WTC11 (cell line): ENCODE measurements around the gene TYMS. TPM values are rescaled to one million over a fixed set of nuclear protein-coding genes. Genes with fewer than 3 reads are reported as not detected.
A peak's percentile ranks its signal among the peaks of the same experiment; 100 is the strongest.

Experiments used
- ATAC-seq: fragments of 200-7000 bp; cut with Tn5 transposase; 2 replicates; pipeline ENCODE4 v1.10.0; 2021; ENCODE audit warnings: mild to moderate bottlenecking, moderate library complexity
- CTCF ChIA-PET: fragments of 300-600 bp; sonication (Branson Sonifier 250); formaldehyde crosslinking; loops from one replicate; lab custom pipeline; 2021; ENCODE audit warnings: antibody characterized with exemption; lab: Charles Lee
- POLR2A ChIA-PET: fragments of 350-600 bp; sonication (Branson Sonifier 250); formaldehyde crosslinking; loops from one replicate; lab custom pipeline; 2021; ENCODE audit warnings: antibody characterized with exemption; lab: Charles Lee
- DNase-seq: peaks from one replicate; pipeline ENCODE4 v3.0.0; 2021; ENCODE audit warnings: low spot score
- H3K27ac Mint-ChIP-seq: 2 replicates; pipeline ENCODE4 v1.8.0; 2021; ENCODE audit warnings: mixed read lengths
- H3K27me3 Mint-ChIP-seq: 2 replicates; pipeline ENCODE4 v1.8.0; 2021; ENCODE audit warnings: low read depth, mild to moderate bottlenecking, moderate library complexity, mixed read lengths
- H3K36me3 Mint-ChIP-seq: 2 replicates; pipeline ENCODE4 v1.8.0; 2021; ENCODE audit warnings: mixed read lengths
- H3K4me1 Mint-ChIP-seq: 2 replicates; pipeline ENCODE4 v1.8.0; 2022; ENCODE audit warnings: mixed read lengths
- H3K4me3 Mint-ChIP-seq: 2 replicates; pipeline ENCODE4 v1.8.0; 2021; ENCODE audit warnings: mild to moderate bottlenecking, moderate library complexity, mixed read lengths
- H3K9me3 Mint-ChIP-seq: 2 replicates; pipeline ENCODE4 v1.8.0; 2021; ENCODE audit warnings: mixed read lengths
- ATF1 ChIP-seq: sonication (generic); formaldehyde crosslinking; IDR thresholded peaks from 2 replicates; pipeline ENCODE4 v1.8.1; 2023; ENCODE audit warnings: mild to moderate bottlenecking, moderate library complexity, missing genetic modification reagents
- ATF3 ChIP-seq: sonication (generic); formaldehyde crosslinking; conservative IDR thresholded peaks from 2 replicates; pipeline ENCODE4 v1.8.1; 2022; ENCODE audit warnings: mild to moderate bottlenecking, missing genetic modification reagents
- CBFB ChIP-seq: sonication (generic); formaldehyde crosslinking; IDR thresholded peaks from 2 replicates; pipeline ENCODE4 v1.8.1; 2022; ENCODE audit warnings: mild to moderate bottlenecking, low read depth, missing genetic modification reagents
- CDX4 ChIP-seq: fragments of 250-450 bp; sonication (Bioruptor Pico); IDR thresholded peaks from 2 replicates; pipeline ENCODE4 v1.9.0; 2021; ENCODE audit warnings: moderate library complexity, mild to moderate bottlenecking, inconsistent platforms, borderline replicate concordance
- CREB1 ChIP-seq: sonication (generic); formaldehyde crosslinking; IDR thresholded peaks from 2 replicates; pipeline ENCODE4 v1.8.0; 2023; ENCODE audit warnings: mild to moderate bottlenecking, missing genetic modification reagents
- CREM ChIP-seq: sonication (generic); formaldehyde crosslinking; IDR thresholded peaks from 2 replicates; pipeline ENCODE4 v1.8.1; 2022; ENCODE audit warnings: mild to moderate bottlenecking, missing genetic modification reagents, moderate library complexity
- E2F5 ChIP-seq: sonication (generic); formaldehyde crosslinking; IDR thresholded peaks from 2 replicates; pipeline ENCODE4 v1.8.1; 2022; ENCODE audit warnings: mild to moderate bottlenecking, moderate library complexity, missing genetic modification reagents
- ELF4 ChIP-seq: sonication (generic); formaldehyde crosslinking; IDR thresholded peaks from 2 replicates; pipeline ENCODE4 v1.8.1; 2022; ENCODE audit warnings: low read depth, mild to moderate bottlenecking, moderate library complexity, missing genetic modification reagents
- ESRRA ChIP-seq: sonication (generic); formaldehyde crosslinking; IDR thresholded peaks from 2 replicates; pipeline ENCODE4 v1.8.1; 2022; ENCODE audit warnings: mild to moderate bottlenecking, missing genetic modification reagents, borderline replicate concordance
- ETV6 ChIP-seq: sonication (generic); formaldehyde crosslinking; IDR thresholded peaks from 2 replicates; pipeline ENCODE4 v1.8.1; 2022; ENCODE audit warnings: mild to moderate bottlenecking, missing genetic modification reagents
- GABPB1 ChIP-seq: sonication (generic); formaldehyde crosslinking; IDR thresholded peaks from 2 replicates; pipeline ENCODE4 v1.8.1; 2023; ENCODE audit warnings: mild to moderate bottlenecking, missing genetic modification reagents
- GRHL2 ChIP-seq: fragments of 250-450 bp; sonication (Bioruptor Pico); IDR thresholded peaks from 2 replicates; pipeline ENCODE4 v1.8.0; 2022; ENCODE audit warnings: mild to moderate bottlenecking, moderate library complexity; ENCODE audit not compliant: insufficient replicate concordance, severe bottlenecking
- GTF2I ChIP-seq: fragments of 250-450 bp; sonication (Bioruptor Pico); conservative IDR thresholded peaks from 2 replicates; pipeline ENCODE4 v1.4.0; 2021; ENCODE audit warnings: mild to moderate bottlenecking
- HMGA2 ChIP-seq: fragments of 250-450 bp; sonication (Bioruptor Pico); IDR thresholded peaks from 2 replicates; pipeline ENCODE4 v1.4.0; 2021; ENCODE audit warnings: mild to moderate bottlenecking, moderate library complexity
- IRF2 ChIP-seq: sonication (generic); formaldehyde crosslinking; IDR thresholded peaks from 2 replicates; pipeline ENCODE4 v1.8.0; 2022; ENCODE audit warnings: low read depth, missing genetic modification reagents, borderline replicate concordance
- JAZF1 ChIP-seq: fragments of 250-450 bp; sonication (Bioruptor Pico); IDR thresholded peaks from 2 replicates; pipeline ENCODE4 v1.9.0; 2021; ENCODE audit warnings: moderate library complexity, mild to moderate bottlenecking, inconsistent platforms
- JUN ChIP-seq: sonication (generic); formaldehyde crosslinking; IDR thresholded peaks from 2 replicates; pipeline ENCODE4 v1.8.0; 2023; ENCODE audit warnings: mild to moderate bottlenecking, missing genetic modification reagents
- NFE2L1 ChIP-seq: sonication (generic); formaldehyde crosslinking; IDR thresholded peaks from 2 replicates; pipeline ENCODE4 v1.8.1; 2023; ENCODE audit warnings: missing genetic modification reagents
- NR1H2 ChIP-seq: sonication (generic); formaldehyde crosslinking; IDR thresholded peaks from 2 replicates; pipeline ENCODE4 v1.9.0; 2021; ENCODE audit warnings: mild to moderate bottlenecking, moderate library complexity, missing genetic modification reagents
- NR3C1 ChIP-seq: sonication (generic); formaldehyde crosslinking; conservative IDR thresholded peaks from 2 replicates; pipeline ENCODE4 v1.8.1; 2023; ENCODE audit warnings: low read depth, mild to moderate bottlenecking, missing genetic modification reagents
- PRDM15 ChIP-seq: sonication (generic); formaldehyde crosslinking; IDR thresholded peaks from 2 replicates; pipeline ENCODE4 v1.8.0; 2022; ENCODE audit warnings: missing genetic modification reagents
- PRRX2 ChIP-seq: fragments of 250-450 bp; sonication (Bioruptor Pico); IDR thresholded peaks from 2 replicates; pipeline ENCODE4 v1.8.0; 2021; ENCODE audit warnings: mild to moderate bottlenecking
- RELA ChIP-seq: sonication (generic); formaldehyde crosslinking; IDR thresholded peaks from 2 replicates; pipeline ENCODE4 v1.8.1; 2022; ENCODE audit warnings: missing genetic modification reagents, mild to moderate bottlenecking, borderline replicate concordance
- SMAD3 ChIP-seq: sonication (generic); formaldehyde crosslinking; IDR thresholded peaks from 2 replicates; pipeline ENCODE4 v1.8.0; 2022; ENCODE audit warnings: missing genetic modification reagents, mild to moderate bottlenecking, borderline replicate concordance
- TCF7 ChIP-seq: sonication (generic); formaldehyde crosslinking; IDR thresholded peaks from 2 replicates; pipeline ENCODE4 v1.8.0; 2022; ENCODE audit warnings: mild to moderate bottlenecking, low read depth, missing genetic modification reagents, moderate library complexity
- ZBTB21 ChIP-seq: sonication (generic); formaldehyde crosslinking; IDR thresholded peaks from 2 replicates; pipeline ENCODE4 v1.8.1; 2023; ENCODE audit warnings: mild to moderate bottlenecking, missing genetic modification reagents, borderline replicate concordance
- ZBTB43 ChIP-seq: sonication (generic); formaldehyde crosslinking; IDR thresholded peaks from 2 replicates; pipeline ENCODE4 v1.8.1; 2023; ENCODE audit warnings: mild to moderate bottlenecking, missing genetic modification reagents
- ZNF232 ChIP-seq: sonication (generic); formaldehyde crosslinking; IDR thresholded peaks from 2 replicates; pipeline ENCODE4 v1.8.0; 2022; ENCODE audit warnings: mild to moderate bottlenecking, missing genetic modification reagents
- ZNF423 ChIP-seq: fragments of 250-450 bp; sonication (Bioruptor Pico); IDR thresholded peaks from 2 replicates; pipeline ENCODE4 v2.1.2; 2022; ENCODE audit warnings: mild to moderate bottlenecking, moderate library complexity
- ZNF512 ChIP-seq: sonication (generic); formaldehyde crosslinking; IDR thresholded peaks from 2 replicates; pipeline ENCODE4 v1.8.1; 2022; ENCODE audit warnings: missing genetic modification reagents, borderline replicate concordance
- ZNF671 ChIP-seq: fragments of 250-450 bp; sonication (Bioruptor Pico); IDR thresholded peaks from 2 replicates; pipeline ENCODE4 v1.8.0; 2021; ENCODE audit warnings: mild to moderate bottlenecking
- total RNA-seq: library from RNA; stranded (reverse); gene quantifications from 3 replicates; pipeline ENCODE4 v1.2.3, GENCODE V29; 2021

Gene TYMS
- total RNA-seq, 1 experiment from 2014 or later, result 86.4 TPM

- Mint-ChIP-seq H3K4me1 (peaks cover 8% of the 10 kb centered on the region), H3K4me3 (peak within 1 kb of the TSS; percentile 63), H3K9me3 (no peaks in the 10 kb centered on the region), H3K36me3 (peaks cover 8% of the 10 kb centered on the region), H3K27me3 (no peaks in the 10 kb centered on the region; the same call in 1 of the 2 replicates), H3K27ac (no peak within 1 kb of the TSS)
- DNase-seq, result peak; percentile 95
- ChIA-PET POLR2A (interaction anchor here (1.0 to 2.0 kb wide), 4 partner anchors 25 to 120 kb away, joined by 3 to 10 read pairs (median 4); partner anchors contain the start of gene TYMS), CTCF (interaction anchor here (0.6 to 1.8 kb wide), 37 partner anchors 10 to 271 kb away, joined by 3 to 50 read pairs (median 5); partner anchors contain the start of gene TYMS)
- ATAC-seq, result peak; percentile 95
- TF ChIP-seq GABPB1 (CRISPR knock-in tag) (no peak; the same call in 1 of the 2 replicates), PRDM15 (CRISPR knock-in tag) (no peak; the same call in 1 of the 2 replicates), ETV6 (CRISPR knock-in tag) (0 out of 2 replicates have a peak, but pooled peaks have one; percentile 7), CREB1 (no peak), NFE2L1 (no peak), NR1H2 (no peak), NR3C1 (CRISPR knock-in tag) (no peak), JUN (CRISPR knock-in tag) (no peak; the same call in 1 of the 2 replicates), GTF2I (no peak), ZNF671 (CRISPR knock-in tag) (no peak), ELF4 (CRISPR knock-in tag) (no peak), ZBTB43 (CRISPR knock-in tag) (no peak), HMGA2 (CRISPR knock-in tag) (no peak), ATF1 (CRISPR knock-in tag) (no peak), RELA (no peak), ZNF512 (CRISPR knock-in tag) (no peak), CREM (CRISPR knock-in tag) (0 out of 2 replicates have a peak, but pooled peaks have one; percentile 35), CBFB (CRISPR knock-in tag) (no peak), CDX4 (CRISPR knock-in tag) (no peak), TCF7 (CRISPR knock-in tag) (no peak), SMAD3 (CRISPR knock-in tag) (no peak), E2F5 (CRISPR knock-in tag) (peak; percentile 66), ZBTB21 (CRISPR knock-in tag) (no peak; the same call in 1 of the 2 replicates), ESRRA (CRISPR knock-in tag) (peak; percentile 77; the same call in 1 of the 2 replicates), ZNF232 (CRISPR knock-in tag) (peak; percentile 65), JAZF1 (CRISPR knock-in tag) (no peak), ATF3 (CRISPR knock-in tag) (no peak), ZNF423 (peak; percentile 90), PRRX2 (CRISPR knock-in tag) (no peak), GRHL2 (no peak), IRF2 (CRISPR knock-in tag) (no peak)
Measured at GRCh38 chr18:712401-713134, 55.1 kb downstream of the TYMS start, which contains the start of gene ENOSF1. Gene ENOSF1, minus strand, starts transcription at chr18:712630. Its CDS starts 43 bp downstream, at chr18:712587.
